ENCODE results near the gene CGGBP1. TPM values are rescaled to one million over a fixed set of nuclear protein-coding genes. Genes with fewer than 3 reads are reported as not detected.
A peak's percentile ranks its signal among the peaks of the same experiment; 100 is the strongest.

The CGGBP1 gene
- total and polyA plus RNA-seq, 2 donors: 64.8 to 121 TPM

GRCh38 chr3:88005066-88005465, 53.7 kb downstream of the CGGBP1 start:
- Histone ChIP-seq H3K9me3 (ENCODE audit: control insufficient read depth in 2 of 2, insufficient read depth in 1 of 2, low read length in 1 of 2) (no peaks in the 10 kb centered on the region), H3K27me3 (ENCODE audit: control insufficient read depth in 2 of 2, insufficient read depth in 1 of 2, low read length in 1 of 2) (no peaks in the 10 kb centered on the region), H3K4me3 (ENCODE audit: low read length in 2 of 2) (no peak overlapping the region), H3K4me1 (ENCODE audit: control insufficient read depth in 2 of 2, insufficient read depth in 2 of 2, low read length in 2 of 2) (no peaks in the 10 kb centered on the region), H3K27ac (ENCODE audit: low read depth in 1 of 2, low read length in 1 of 2) (no peak overlapping the region), H3K36me3 (ENCODE audit: control insufficient read depth in 2 of 2, insufficient read depth in 2 of 2, low read length in 1 of 2) (no peaks in the 10 kb centered on the region)
- DNase-seq (ENCODE audit: low read depth in 6 of 9, low spot score in 9 of 9): peak in 1 of 9 donors; percentile 48
- 7% methylated on average over 2 of the region's 2 CpGs for WGBS

GRCh38 chr3:88003115-88003755, 55.6 kb downstream of the CGGBP1 start:
- no peak overlapping the region for H3K27ac ChIP-seq (ENCODE audit: low read depth in 1 of 2, low read length in 1 of 2)
- no peaks in the 10 kb centered on the region for H3K27me3 ChIP-seq (ENCODE audit: control insufficient read depth in 2 of 2, insufficient read depth in 1 of 2, low read length in 1 of 2)
- H3K36me3 ChIP-seq (ENCODE audit: control insufficient read depth in 2 of 2, insufficient read depth in 2 of 2, low read length in 1 of 2): no peaks in the 10 kb centered on the region
- DNase-seq (ENCODE audit: low read depth in 6 of 9, low spot score in 9 of 9): peak in 7 of 9 donors; percentile 23 to 67 (median 33)
- H3K4me3 ChIP-seq (ENCODE audit: low read length in 2 of 2): no peak overlapping the region
- no peaks in the 10 kb centered on the region for H3K4me1 ChIP-seq (ENCODE audit: control insufficient read depth in 2 of 2, insufficient read depth in 2 of 2, low read length in 2 of 2)
- 61% methylated on average over 6 of the region's 6 CpGs for WGBS
- H3K9me3 ChIP-seq (ENCODE audit: control insufficient read depth in 2 of 2, insufficient read depth in 1 of 2, low read length in 1 of 2): no peaks in the 10 kb centered on the region

- DNase-seq (ENCODE audit: low read depth in 6 of 9, low spot score in 9 of 9): no peak
- no peaks in the 10 kb centered on the region for H3K4me1 ChIP-seq (ENCODE audit: control insufficient read depth in 2 of 2, insufficient read depth in 2 of 2, low read length in 2 of 2)
- no peak overlapping the region for H3K4me3 ChIP-seq (ENCODE audit: low read length in 2 of 2)
- H3K27me3 ChIP-seq (ENCODE audit: control insufficient read depth in 2 of 2, insufficient read depth in 1 of 2, low read length in 1 of 2): no peaks in the 10 kb centered on the region
- no peak overlapping the region for H3K27ac ChIP-seq (ENCODE audit: low read depth in 1 of 2, low read length in 1 of 2)
- H3K9me3 ChIP-seq (ENCODE audit: control insufficient read depth in 2 of 2, insufficient read depth in 1 of 2, low read length in 1 of 2): no peaks in the 10 kb centered on the region
- WGBS: 94% methylated on average over 3 of the region's 3 CpGs
- H3K36me3 ChIP-seq (ENCODE audit: control insufficient read depth in 2 of 2, insufficient read depth in 2 of 2, low read length in 1 of 2): no peaks in the 10 kb centered on the region
Measured at GRCh38 chr3:88002448-88002847, 56.4 kb downstream of the CGGBP1 start.

Other genes starting within 250 kb of the CGGBP1 start
- 15.0 TPM for gene ZNF654, start 250 bp upstream of the CGGBP1 start, total RNA-seq
- 9.5 TPM for gene ZNF654, start 250 bp upstream of the CGGBP1 start, polyA plus RNA-seq
- 40.4 TPM for gene C3orf38, start 91.0 kb upstream of the CGGBP1 start, total RNA-seq
- gene C3orf38, start 91.0 kb upstream of the CGGBP1 start, polyA plus RNA-seq: 16.7 TPM